GM19324 (cell line): Measurements from ENCODE around the gene CHD5.
"Not testable (repeated sequence)": the region's sequence is repeated elsewhere in the genome, so short reads cannot be mapped to it uniquely, and the experiment has no call there.

ENCODE experiments used
- ATAC-seq: cut with Tn5 transposase; IDR thresholded peaks from one replicate; pipeline ENCODE4 v1.9.1; 2021; ENCODE audit warnings: mild to moderate bottlenecking, moderate library complexity; ENCODE audit not compliant: unreplicated experiment, low FRiP score

The CHD5 gene

DNA sequence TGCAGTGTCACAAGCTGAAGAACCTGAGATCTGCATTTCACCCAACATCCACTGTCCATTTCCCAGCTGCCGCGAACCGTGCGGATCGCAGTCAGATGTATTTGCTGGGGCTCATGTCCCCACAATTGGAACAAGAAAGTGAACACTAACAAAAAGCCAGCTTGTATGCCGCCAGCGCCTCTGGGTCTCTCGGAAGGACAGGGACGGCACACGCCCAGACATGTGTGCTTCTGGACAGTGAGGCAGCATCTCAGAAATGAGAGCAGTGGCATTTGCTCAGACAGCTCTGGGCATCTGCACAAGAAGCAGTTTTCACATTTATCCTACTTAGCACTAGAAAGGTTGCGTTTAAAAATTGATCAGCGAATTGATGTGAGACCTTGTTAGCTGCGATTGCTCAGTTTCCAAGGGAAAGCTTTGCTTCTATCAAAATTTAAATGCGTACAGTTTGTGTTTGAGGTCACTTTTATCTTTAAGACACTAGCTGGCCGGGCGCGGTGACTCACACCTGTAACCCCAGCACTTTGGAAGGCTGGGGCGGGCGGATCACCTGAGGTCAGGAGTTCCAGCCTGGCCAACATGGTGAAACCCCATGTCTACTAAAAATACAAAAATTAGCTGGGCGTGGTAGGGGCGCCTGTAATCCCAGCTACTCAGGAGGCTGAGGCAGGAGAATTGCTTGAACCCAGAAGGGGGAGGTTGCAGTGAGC is 105.8 kb downstream of the CHD5 start:
- ATAC-seq: no peak

DNA sequence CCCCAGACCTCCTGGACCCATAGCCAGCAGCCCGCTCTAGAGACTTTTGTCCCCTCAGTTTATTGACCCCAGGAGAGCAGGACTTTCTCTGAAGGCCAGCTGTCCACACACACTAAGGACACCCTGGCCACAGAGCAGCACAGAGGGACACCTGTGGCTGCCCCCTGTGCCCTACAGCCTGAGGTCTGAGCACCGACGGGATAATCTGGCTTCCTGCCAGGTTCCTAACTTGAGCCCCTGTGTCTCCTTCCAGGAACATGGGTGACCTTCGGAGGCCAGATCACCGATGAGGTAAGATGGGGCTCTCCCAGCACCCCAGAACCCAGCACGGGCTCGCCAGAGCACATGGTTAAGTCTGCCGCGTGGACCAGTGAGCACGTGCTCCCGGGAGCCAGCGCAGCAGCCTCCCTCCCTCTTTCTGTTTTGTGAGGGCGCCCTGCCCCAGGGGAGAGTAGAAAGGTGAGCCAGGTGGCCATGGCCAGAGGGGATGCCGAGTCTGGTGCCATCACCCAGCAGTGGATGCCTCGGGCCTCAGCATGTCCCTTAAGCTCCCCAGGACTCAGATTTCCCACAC is 106.6 kb downstream of the CHD5 start:
- ATAC-seq: no peak

DNA sequence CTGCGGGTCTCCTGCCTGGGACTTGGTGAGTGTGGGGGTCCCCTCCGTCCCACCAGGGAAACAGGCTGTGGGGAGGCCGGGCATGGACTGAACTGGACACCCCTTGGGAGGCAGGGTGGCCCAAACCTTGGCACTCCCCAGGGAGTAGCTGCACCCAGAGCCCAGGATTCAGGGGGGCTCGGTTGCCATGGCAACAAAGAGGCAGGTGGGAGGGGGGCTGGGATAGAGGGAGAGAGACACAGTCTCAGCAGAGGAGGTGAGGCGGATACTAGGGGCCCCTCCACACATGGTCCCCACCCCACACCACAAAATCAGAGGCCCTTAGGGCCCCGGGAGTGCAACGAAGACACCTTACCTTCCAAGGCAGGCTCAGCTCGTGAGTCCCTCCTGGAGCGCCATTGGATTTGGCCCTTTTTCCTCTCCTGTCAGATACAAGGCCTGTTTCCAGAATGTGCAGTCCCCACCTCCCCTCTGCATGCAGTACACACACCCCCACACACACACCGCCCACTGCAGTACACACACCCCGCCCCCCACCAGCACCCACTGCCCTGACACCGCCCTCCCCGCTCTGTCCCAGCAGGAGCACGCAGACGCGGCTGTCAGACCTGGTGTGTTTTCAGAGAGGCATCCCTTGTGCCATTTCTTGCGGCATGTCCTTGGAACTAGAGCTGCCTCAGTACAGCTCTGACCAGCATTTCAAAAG is 107.2 kb downstream of the CHD5 start:
- no peak for ATAC-seq

DNA sequence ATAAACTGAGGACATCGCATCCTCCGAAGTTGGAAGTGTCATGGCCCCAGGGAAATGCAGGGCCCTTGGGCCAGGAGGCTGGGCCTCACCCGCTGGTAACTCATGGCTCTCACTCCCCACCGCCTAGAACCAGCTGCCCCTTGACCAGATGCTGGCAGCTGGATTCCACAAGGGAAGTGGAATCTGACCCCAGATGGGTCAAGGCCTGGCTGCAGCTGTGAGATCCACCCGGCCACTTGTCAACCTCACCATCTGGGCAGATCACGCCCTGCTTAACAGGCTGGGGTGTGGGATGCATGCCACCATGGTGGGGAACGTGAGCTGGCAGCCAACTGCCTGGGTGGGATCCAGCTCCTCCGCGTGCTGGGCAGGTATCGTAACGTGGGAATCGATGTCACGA is 108.9 kb downstream of the CHD5 start:
- ATAC-seq: no peak

DNA sequence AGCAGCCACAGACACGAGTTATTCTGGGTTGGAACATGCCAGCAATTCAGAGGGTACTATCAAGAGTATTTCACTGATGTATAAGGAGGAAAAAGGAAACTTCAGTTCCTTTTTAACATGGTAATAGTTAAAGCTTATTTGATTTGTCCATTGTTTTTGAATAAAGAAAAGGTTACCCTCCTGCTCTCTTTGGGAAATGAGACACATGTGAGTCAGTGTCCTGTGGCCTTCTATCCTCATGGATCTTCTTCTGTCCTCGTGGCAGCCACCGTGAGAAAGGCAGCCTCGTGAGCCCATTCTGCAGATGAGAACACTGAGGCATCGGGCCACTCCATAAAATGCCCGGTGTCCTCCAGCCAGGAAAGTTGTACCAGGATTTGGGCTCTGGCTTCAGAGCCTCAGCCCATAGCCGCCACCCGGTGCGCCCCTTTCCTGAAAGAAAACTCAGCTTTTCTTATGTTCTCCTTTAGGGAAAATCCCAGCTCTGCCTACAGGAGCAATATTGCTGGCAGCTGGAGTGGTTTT is 109.6 kb downstream of the CHD5 start:
- no peak for ATAC-seq

DNA sequence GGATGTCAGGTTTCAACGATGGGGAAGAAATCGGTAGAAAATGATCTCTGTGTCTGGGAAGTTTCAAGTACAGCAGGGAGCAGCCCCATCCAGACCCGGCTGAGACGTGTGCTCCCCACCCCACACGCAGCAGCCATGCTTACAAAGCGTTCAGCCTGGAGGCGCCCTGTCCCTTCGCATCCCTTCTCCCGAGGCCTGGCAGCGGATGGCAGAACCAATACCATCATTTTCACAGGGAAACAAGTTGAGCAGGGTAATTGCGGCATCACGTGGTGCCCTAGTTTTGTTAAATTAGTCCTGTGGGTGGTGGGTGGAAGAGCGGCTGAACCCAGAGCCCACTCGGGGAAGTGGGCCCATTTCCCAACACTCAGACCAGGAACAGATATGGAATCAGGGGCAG is 110.5 kb downstream of the CHD5 start:
- ATAC-seq: no peak

DNA sequence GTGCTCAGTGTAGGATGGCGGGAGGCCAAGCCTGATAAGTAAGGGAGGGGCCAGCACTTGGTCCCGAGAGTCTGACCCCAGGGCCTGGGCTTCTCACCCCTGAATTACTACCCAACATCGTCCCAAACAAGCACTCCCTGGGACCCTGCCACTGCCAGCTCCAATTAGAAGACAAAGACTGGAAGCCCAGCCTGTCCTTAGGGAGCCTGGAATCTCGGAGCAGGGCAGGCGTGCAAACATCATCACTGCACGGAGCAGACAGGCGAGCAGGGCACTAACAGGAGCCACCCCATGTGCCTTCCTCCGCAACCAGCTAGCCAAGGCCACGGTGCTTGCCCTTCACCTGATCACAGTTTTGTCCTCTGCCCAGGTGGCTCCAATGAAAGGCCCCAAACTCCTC is 111.2 kb downstream of the CHD5 start:
- ATAC-seq: no peak

DNA sequence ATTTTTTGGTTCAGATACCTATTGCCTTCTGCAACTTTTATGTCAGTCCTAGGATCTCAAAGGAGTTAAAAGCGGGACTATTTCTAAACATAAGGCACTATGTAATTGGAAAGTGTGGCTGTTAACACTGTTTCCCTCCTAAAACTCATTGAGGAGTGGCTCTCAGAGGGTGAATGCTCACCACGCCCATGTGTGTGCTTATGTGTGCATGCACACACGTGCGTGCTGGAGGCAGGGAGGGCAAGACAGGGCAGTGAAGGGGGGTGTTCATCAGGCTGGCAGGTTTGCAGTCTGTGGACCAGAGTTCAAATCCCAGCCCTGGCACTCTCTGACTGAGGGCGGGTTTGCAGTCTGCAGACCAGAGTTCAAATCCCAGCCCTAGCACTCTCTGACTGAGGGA is 112.0 kb downstream of the CHD5 start:
- ATAC-seq: no peak

DNA sequence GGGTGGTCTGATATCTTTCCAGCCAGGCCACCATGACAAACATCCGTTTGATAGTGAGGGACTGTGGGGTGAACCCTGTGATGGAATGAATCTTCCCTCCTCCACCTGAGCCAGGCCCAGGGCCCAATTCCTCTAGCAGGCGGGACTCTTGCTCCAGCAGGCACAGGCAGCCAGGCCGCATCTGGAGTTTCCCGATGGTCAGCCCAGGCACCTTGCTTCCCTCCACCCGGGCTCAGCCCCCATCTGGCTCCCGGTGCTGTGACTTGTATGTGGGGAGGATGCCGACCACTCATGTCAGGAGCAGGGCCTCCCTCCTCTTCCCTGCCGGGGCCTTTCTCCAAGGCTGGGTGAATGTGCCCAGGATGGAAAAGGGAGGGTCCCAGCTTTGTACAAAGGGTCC is 113.4 kb downstream of the CHD5 start:
- ATAC-seq: no peak

DNA sequence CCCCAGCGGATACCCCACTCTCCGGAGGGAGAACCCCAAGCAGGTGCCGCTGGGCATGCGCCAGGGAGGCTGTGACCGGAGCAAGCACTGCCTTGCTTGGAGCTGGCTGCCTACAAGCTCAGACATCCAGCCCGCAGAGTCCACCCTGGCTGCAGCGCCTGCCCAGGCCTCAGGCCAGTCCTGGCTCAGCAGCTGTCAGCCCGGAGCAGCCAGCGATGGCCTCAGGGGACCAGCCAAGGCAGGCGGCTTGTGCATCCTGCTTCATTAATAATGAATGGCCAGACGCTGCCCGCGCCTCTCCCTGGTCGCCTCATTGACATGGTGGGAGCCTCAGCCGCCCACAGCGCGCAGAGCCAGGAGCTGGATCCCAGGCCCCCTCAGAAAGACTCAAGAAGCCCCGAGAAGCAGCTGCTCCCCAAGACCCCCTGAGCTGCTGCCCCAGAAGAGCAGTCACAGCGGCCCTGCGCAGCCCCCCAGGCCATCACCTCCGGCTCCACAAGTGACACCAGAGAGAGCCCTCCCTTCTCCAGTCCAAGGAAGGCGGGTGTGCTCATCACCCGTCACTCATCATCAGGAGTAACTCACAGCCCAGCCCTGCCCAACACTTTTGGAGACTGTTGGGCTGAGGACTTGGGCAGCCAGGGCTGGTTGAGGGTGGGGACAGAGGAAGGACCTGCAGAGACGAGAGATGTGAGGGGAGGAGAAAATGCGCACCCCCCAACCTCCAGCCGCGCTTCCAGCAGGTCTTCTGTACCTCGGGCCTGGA is 114.8 kb downstream of the CHD5 start:
- ATAC-seq: no peak

DNA sequence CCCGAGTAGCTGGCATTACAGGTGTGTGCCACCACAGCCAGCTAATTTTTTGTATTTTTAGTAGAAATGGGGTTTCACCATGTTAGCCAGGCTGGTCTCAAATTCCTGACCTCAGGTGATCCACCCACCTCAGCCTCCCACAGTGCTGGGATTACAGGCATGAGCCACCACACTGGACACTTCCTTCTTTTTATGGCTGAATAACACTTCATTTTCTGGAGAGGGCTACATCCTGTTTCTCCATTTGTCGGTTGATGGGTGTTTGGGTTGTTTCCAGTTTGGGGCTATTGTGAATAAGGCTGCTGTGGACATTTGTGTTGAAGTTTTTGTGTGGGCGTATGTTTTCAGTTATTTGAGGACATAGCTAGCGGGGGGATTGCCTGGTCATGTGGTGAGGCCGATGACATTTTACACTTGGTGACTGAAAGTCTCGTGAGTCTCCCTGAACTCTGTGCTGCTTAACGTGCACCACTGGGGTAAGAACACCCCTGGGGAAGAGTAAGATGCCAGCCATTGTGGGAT is 116.5 kb downstream of the CHD5 start:
- not testable (repeated sequence) for ATAC-seq

DNA sequence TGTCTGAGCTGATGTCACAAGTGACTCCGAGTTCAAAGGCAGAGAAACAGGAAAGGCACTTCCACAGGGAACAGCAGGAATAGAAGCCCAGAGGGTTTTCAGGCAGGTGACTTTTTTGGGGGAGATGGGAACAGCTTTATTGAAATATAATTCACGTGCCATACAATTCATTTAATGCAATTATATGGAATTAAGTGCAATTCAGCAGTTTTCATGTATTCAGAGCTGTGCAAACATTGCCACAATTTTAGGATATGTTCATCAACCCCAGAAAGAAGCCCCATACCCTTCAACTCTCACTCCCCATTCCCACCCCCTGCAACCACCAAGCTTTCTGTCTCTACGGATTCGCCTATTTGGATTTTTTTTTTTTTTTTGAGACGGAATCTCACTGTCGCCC is 117.5 kb downstream of the CHD5 start:
- no peak for ATAC-seq

DNA sequence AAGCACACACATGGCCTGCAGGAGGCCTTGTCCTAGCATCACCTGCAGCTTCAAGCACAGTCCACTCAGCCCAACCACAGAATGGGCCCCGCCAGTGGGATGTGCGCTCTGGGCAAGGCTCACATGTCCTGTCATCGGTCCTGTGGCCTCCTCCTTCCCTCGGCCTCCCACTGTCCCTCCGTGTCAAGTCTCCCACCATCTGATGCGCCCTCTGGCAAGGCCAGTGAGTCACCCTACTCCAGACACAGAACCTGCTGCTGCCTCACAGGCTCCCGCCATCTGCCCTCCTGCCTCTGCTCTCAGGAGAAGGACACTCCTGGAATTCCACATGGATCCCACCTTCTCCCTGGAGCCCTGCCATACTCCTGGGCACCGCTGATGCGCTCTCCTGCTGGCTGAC is 120.3 kb downstream of the CHD5 start:
- no peak for ATAC-seq

DNA sequence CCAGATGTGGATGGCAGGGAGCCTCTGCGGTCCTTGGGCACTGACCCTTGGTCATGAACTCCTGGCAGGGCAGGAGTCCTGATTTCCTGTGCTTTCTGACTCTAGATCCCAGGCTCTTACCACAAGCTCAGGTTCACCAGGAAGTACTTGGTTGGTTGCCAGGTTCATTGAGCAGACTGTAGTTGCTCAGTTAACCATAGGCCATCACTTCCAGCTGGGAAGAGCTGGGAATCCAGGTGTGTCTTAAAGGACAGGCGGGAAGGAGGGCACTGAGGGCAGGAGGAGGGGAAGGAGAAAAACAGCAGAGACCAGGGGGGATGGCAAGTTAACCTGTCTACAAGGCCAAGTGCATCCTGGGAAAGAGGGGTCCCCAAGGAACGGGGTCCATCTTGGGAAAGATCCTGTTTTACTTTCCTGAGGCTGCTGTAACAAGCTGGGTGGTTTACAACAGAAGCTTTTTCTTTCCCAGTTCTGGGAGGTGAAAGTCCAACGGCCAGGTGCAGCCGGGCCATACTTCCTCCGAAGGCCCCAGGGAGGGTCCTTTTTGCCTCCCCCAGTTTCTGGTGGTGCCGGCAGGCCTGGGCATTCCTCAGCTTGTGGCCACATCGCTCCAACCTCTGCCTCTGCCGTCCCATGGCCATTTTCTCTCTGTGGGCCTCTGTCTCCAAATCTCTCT is 122.8 kb downstream of the CHD5 start:
- ATAC-seq: no peak

DNA sequence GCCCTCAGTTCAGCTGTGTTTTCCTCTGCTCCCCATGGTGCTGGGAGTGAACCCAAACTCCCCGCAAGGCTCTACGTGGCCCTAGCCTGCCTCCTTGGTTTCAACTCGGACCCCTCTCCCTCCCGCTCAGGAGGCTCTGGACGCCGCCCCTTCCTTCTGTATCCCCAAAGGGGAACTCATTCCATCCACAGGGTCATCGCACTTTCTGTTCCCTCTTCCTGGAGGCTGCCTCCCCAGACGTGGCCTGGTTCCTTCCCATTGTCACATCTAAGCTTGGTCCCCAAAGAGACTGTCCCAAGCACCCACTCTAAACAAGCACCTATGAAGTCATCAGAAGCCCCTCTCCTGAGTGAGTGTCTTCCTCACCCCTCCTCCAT is 123.6 kb downstream of the CHD5 start:
- no peak for ATAC-seq

DNA sequence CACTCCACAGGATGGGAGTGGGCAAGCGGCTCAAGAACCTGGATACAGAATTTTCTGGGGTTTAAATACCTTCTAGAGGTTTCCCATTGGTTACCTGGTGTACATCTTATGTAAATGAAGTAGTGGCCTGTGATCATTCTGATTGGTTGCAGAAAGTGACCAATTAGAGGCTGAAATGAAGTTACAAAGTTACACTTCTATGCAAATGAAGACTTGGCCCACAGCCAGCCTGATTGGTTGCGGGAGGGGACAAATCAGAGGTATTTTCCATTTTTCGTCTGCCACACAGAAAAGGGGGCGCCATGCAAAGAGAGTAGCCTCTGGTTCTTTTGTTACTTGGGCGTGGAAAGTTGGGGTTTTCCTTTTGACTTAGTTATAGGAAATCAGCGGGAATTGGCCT is 125.5 kb downstream of the CHD5 start:
- no peak for ATAC-seq

DNA sequence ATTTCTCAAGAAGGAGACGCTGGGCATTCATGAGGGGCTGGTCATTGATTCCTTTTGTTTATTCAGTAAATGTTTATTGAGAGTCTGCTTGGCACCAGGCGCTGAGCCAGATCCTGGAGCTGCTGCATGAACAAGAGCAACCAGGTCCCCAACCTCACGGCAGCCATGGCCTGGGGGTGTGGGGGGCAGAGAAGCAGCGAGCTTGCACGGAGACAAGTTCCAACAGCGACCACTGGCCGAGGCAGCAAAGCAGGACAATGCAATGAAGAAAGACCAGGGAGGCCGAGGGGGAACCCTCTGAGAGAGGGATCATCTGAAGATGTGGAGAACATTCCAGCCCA is 126.9 kb downstream of the CHD5 start:
- no peak for ATAC-seq

DNA sequence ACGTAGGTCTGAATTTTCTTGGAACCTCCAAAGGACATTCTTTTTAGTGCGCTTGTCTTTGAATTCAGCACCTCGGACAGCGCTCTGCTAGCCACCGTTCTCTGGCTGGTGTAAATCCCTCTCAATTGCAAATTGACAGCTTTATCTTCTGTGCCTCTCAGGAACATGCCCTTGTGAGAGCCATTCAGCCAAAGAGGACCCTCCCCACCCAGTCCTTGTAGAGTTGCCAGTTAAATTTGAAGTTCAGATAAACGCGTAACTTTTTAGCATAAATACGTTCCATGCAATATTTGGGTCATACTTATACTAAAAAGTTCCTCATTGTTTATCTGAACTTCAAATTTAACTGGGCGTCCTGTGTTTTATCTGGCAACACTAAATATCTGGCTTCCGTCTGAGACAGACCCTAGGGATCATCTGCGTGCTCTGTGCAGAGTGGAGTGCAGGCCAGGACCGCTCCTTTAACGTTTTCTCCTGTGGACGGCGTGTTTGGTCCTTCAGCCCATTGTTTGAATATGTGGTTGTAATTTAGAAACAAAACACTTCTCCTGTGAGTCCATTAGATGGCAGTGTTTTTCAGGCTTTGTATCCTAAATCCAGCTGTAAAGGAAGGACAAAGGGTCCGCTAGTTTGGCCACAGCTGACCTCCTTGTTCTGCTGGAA is 127.4 kb downstream of the CHD5 start:
- no peak for ATAC-seq
